HG03378 (cell line): ENCODE data around the gene PSMD1.

Source experiments
- ATAC-seq: cut with Tn5 transposase; IDR thresholded peaks from one replicate; pipeline ENCODE4 v1.9.1; 2021; ENCODE audit warnings: mild to moderate bottlenecking, moderate library complexity; ENCODE audit not compliant: unreplicated experiment

Gene PSMD1

GRCh38 chr2:231110551-231110950, 53.9 kb downstream of the PSMD1 start:
- ATAC-seq: no peak

- ATAC-seq: no peak
Observed at GRCh38 chr2:231111987-231112386, 55.3 kb downstream of the PSMD1 start.

- no peak for ATAC-seq
Observed at GRCh38 chr2:231113489-231113888, 56.8 kb downstream of the PSMD1 start.

GRCh38 chr2:231115651-231116050, 59.0 kb downstream of the PSMD1 start:
- ATAC-seq: no peak

- no peak for ATAC-seq
Observed at GRCh38 chr2:231117148-231117547, 60.5 kb downstream of the PSMD1 start.

GRCh38 chr2:231117922-231118613, 61.4 kb downstream of the PSMD1 start:
- no peak for ATAC-seq

GRCh38 chr2:231118614-231118942, 61.9 kb downstream of the PSMD1 start:
- ATAC-seq: no peak

- ATAC-seq: no peak
Observed at GRCh38 chr2:231123362-231123898, 66.8 kb downstream of the PSMD1 start.

- ATAC-seq: no peak
Observed at GRCh38 chr2:231124838-231125568, 68.3 kb downstream of the PSMD1 start, which contains the start of gene HTR2B. HTR2B (minus strand) TSS chr2:231125042; CDS start chr2:231123764, 1,278 bp downstream.

GRCh38 chr2:231126123-231126522, 69.5 kb downstream of the PSMD1 start:
- no peak for ATAC-seq

GRCh38 chr2:231127480-231127879, 70.8 kb downstream of the PSMD1 start:
- no peak for ATAC-seq

GRCh38 chr2:231127936-231128335, 71.3 kb downstream of the PSMD1 start:
- ATAC-seq: no peak

- no peak for ATAC-seq
Observed at GRCh38 chr2:231128541-231128940, 71.9 kb downstream of the PSMD1 start.

- ATAC-seq: no peak
Observed at GRCh38 chr2:231129216-231129615, 72.5 kb downstream of the PSMD1 start.

GRCh38 chr2:231130336-231131056, 73.8 kb downstream of the PSMD1 start:
- no peak for ATAC-seq

- ATAC-seq: no peak
Observed at GRCh38 chr2:231132129-231132528, 75.5 kb downstream of the PSMD1 start.

GRCh38 chr2:231133365-231134099, 76.9 kb downstream of the PSMD1 start:
- no peak for ATAC-seq

GRCh38 chr2:231134910-231135655, 78.4 kb downstream of the PSMD1 start:
- ATAC-seq: no peak

GRCh38 chr2:231138699-231139098, 82.0 kb downstream of the PSMD1 start:
- ATAC-seq: no peak

GRCh38 chr2:231139796-231140195, 83.1 kb downstream of the PSMD1 start:
- no peak for ATAC-seq
